Activated CD4-positive, alpha-beta T cell treated with anti-CD3 and anti-CD28 coated beads, Interleukin-2, amount 50 U/mL, for 24 hours (primary cell): ENCODE results near the gene SNX33.
"Not testable (repeated sequence)": the region's sequence is repeated elsewhere in the genome, so short reads cannot be mapped to it uniquely, and the experiment has no call there.

Experiments used
- DNase-seq, 2 donors: peaks; one replicate each; pipeline ENCODE4 v3.0.0-alpha.2; 2020; ENCODE audit warnings: low read depth in 1 of 2, low spot score in 1 of 2

SNX33 gene

GRCh38 chr15:75697974-75698747 is 50.4 kb downstream of the SNX33 start:
- DNase-seq = not testable (repeated sequence)

DNA sequence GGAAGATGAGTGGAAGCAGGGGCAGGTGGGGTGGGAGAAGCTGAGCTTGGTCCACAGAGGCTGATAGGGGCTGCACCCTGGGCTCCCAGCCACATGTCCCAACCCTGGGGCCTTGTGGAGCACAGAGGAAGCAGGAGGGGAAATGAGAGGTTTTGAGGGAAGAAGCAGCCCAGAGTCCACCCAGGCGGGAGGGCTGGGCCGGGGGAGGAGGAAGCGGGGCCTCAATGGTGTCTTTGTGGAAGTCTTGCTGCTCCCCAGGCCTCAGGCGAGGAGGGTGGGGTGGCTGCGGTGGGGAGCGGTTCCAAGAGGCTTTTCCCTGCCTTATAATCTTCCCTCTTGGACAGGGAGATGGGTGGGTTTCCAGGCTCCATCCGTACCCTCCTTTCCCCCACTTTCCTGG is 51.8 kb downstream of the SNX33 start:
- DNase-seq = not testable (repeated sequence)

DNA sequence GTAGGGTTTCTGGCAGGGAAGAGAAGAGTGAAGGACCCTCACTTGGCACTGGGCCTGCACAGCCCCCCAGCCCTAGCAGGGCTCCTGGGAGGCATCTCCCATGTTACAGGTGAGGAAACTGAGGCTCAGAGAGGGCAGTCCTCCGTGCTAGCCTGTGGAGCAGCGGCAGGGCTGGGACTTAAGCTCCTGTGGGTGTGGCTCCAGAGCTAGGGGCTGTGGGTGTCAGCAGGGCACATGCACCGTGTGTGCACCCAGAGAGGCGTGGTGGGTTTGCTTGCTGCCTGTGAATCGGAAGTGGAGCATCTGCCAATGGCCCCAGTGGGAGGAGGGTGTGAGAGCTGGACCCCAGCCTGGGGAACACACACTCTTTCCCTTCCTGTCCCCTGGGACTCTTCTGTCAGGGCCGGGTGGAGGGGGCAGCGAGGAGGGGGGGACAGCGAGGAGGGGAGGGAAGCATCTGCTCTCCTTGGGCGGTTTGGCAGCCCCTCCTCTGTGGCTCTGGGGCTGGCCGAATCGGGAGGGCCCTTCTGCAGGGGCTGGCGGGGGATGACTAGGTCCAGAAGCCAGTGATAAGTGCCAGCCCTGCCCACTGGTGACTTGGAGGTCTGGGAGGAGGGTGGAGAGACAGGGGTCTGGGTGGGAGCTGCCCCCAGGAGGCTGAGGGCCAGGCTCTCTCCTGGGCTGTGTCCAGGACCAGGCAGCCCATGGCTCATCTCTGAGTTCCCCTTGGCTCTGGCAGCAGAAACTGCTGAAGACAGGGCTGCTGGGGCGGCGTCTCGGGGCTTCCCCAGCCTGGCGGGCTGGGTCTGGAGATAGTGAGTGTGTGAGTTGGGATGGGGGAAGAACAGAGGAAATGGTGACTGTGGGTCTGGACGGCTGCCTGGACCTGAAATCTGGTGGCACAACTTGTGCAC is 52.5 kb downstream of the SNX33 start:
- not testable (repeated sequence) for DNase-seq

DNA sequence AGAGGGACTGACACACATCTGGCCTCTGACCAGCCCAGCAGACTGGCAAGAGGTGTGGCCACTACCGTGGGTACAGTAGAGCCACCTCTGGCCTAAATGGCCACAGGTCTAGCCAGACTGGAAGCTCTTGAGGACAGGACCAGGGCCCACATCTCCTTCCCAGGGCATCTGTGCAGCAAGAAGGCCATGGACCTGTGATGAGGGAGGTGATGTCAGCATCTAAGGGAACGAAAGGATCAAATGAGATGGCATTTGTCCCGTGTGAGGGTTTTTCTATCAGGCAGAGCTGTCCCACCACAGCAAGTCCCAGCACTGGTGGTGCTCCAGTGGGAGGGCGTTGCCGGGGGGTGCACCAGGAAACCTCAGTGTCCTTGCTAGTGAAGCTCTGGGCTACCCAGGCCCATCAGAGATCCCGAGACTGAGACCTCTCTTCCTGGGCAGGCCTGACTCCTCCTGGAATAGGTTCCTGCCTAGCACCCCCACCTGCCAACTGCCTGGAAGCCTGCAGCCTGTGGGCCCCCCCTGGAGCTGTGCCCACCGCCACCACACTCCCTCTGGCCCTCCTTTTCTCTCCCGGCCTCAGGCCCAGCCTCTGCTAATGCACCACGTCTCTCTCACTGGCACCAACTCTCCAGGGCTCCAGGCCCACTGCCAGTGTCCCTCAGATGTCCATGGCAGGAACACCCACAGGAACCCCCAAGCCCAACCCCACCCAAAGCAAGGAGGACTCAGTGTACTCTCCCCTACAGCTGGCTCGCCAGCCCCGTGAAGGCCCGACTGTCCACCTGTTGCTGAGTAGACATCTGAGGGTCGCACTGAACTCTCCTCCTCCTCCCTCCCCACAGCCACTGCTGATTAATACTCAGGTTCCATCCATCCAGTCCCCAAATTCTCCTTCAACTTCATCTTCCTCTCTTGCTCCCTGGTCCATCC is 53.6 kb downstream of the SNX33 start:
- not testable (repeated sequence) for DNase-seq

DNA sequence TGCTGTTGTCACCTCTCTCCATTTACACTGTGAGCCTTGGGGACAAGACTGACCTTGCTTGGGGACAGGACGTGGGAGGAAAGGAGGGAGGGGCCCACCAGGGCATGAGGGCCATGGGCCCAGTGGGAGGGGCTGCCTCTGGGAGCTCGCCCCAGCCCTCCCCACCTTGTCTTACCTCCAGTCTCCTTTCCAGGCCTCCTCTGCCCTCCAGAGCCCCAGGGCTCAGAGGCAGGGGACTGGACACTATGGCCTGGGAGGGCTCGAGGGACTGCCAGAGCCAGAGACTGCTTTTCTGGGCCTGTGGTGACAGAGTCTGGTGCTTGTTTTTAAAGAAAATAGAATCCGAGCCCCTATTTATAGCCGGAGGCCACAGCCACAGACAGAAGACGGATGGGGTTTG is 54.7 kb downstream of the SNX33 start:
- no peak for DNase-seq

- DNase-seq = not testable (repeated sequence)
Observed at GRCh38 chr15:75703440-75704262, 55.9 kb downstream of the SNX33 start.

GRCh38 chr15:75704263-75704615 is 56.5 kb downstream of the SNX33 start:
- no peak for DNase-seq

- no peak for DNase-seq
Observed at GRCh38 chr15:75704618-75705017, 56.9 kb downstream of the SNX33 start.

GRCh38 chr15:75705375-75705774 is 57.7 kb downstream of the SNX33 start:
- DNase-seq = not testable (repeated sequence)

DNA sequence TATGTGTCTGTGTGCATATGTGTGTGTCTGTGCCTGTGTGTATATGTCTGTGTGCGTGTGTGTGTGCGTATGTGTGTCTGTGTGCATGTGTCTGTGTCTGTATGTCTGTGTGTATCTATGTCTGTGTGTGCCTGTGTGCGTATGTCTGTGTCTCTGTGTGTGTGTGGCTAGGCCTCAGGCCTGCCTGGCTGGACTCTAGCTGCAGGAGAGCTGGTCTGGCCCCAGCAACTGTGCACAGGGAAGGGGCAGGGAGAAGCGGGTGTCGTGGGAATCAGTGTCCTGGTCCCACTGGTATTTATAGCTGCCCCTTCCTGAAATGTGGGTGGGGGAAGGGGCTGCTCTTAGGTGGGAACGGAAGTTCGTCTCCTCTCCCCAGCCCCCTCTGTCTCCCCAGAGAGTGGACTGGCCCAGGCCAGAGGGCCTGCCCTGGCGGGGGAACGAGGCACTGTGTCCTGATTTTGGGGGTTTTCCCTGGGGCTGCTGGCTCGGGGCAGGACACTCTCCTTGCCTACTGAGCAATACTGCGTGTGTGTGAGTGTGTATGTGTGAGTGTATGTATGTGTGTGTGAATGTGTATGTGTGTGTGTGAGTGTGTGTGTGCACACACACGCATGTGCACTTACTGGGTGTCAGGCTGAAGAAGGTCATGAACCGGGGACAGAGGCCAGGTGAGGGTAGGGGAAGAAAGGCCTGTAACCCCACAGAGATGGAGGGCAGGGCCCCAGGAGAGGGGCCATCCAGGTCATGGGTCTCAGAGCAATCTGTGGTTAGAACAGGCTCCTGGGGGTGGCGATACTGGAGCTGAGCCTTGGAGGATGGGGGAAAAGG is 58.4 kb downstream of the SNX33 start:
- DNase-seq = no peak

GRCh38 chr15:75706682-75706954 is 58.9 kb downstream of the SNX33 start:
- no peak for DNase-seq

- not testable (repeated sequence) for DNase-seq
Observed at GRCh38 chr15:75709458-75709857, 61.7 kb downstream of the SNX33 start.

DNA sequence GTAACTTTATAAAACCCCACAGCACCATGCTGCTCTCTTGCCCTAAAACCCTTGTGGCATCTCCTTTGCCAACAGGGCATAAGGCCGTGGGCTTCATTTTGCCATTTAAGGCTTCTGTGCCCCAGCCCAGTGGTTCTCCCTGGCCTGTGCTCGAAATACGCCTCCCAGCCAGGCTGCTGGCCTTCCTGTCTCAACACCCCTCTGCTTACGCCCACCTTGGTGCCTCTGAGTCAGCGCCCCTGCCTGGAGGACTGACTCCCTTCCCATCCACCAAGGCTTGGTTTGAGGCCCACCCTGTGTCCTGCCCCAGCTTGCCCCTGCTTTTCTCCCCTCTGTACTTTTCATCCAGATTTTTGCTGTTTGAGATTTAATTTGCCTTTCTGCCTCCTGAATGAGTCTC is 63.2 kb downstream of the SNX33 start:
- not testable (repeated sequence) for DNase-seq

DNA sequence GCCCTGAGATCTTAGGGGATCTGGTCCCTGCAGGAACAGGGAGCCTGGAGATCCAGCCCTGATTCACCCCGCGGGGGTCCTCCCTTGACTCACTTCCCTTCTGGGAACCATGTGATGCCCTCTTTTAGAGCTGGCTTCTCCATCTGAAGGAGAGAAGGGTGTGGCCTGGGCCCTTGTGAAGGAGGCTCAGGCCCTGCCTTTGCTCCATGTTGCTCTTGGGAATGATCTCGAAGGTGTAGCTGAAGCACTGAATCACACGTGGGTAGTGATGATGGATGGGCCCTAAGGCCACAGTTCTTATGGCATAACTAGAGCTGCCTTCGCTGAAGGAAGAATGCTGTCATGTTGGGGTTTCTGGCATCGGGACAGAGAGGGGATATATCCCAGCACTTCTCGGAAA is 63.8 kb downstream of the SNX33 start:
- not testable (repeated sequence) for DNase-seq
